ENCODE results near the gene ZSCAN21. TPM values are rescaled to one million over a fixed set of nuclear protein-coding genes. Genes with fewer than 3 reads are reported as not detected.

ZSCAN21 gene
- total RNA-seq, 4 donors from 2014 or later = 0.75 to 28.7 (median 10.0) TPM

- WGBS, 2 donors (ENCODE audit: low coverage in 1 of 2) = 61 to 63% methylated on average over 5 of the region's 5 CpGs
- H3K9me3 ChIP-seq = no peaks in the 10 kb centered on the region
- H3K27me3 ChIP-seq = no peaks in the 10 kb centered on the region
- no peak for DNase-seq
- H3K4me1 ChIP-seq = peaks cover 26 to 74% (median 58%) of the 10 kb centered on the region in 4 donors
- peak overlapping the region in 2 of 4 donors; percentile 91 to 100 for H3K4me3 ChIP-seq
- intact Hi-C loops (cut with DNase I; ENCODE audit: low total_unique reads) = no loop called here
- no peaks in the 10 kb centered on the region for H3K36me3 ChIP-seq
- in situ Hi-C loops (cut with MboI; ENCODE audit: low pct_ligation_motif_present in 1 of 4, low pct_unique_long_range_greater_than_20kb in 1 of 4, low sequenced_read_pairs in 3 of 4) = no loop called here
- peak overlapping the region; percentile 96 to 100 (median 98) for H3K27ac ChIP-seq
- TF ChIP-seq CTCF (IDR thresholded peaks at IDR 0.05) (no peak), POLR2AphosphoS5 (IDR thresholded peaks at IDR 0.05) (no peak), POLR2A (IDR thresholded peaks at IDR 0.05) (no peak), EP300 (IDR thresholded peaks at IDR 0.05; ENCODE audit: low read depth) (no peak)
Observed at GRCh38 chr7:100017875-100018274, 31.7 kb upstream of the ZSCAN21 start.

GRCh38 chr7:100019908-100020307 is 29.7 kb upstream of the ZSCAN21 start:
- Histone ChIP-seq H3K36me3 (peaks cover 0 to 16% (median 9%) of the 10 kb centered on the region in 4 donors), H3K9me3 (no peaks in the 10 kb centered on the region), H3K4me3 (no peak overlapping the region), H3K27ac (peak overlapping the region in 3 of 4 donors; percentile 8 to 68 (median 61)), H3K27me3 (no peaks in the 10 kb centered on the region), H3K4me1 (peaks cover 26 to 75% (median 58%) of the 10 kb centered on the region in 4 donors)
- DNase-seq = no peak
- no peak for TF ChIP-seq CTCF (IDR thresholded peaks at IDR 0.05)
- TF ChIP-seq POLR2A (IDR thresholded peaks at IDR 0.05) = no peak
- no peak for TF ChIP-seq POLR2AphosphoS5 (IDR thresholded peaks at IDR 0.05)
- no peak for TF ChIP-seq EP300 (IDR thresholded peaks at IDR 0.05; ENCODE audit: low read depth)
- intact Hi-C loops (cut with DNase I; ENCODE audit: low total_unique reads) = no loop called here
- in situ Hi-C loops (cut with MboI; ENCODE audit: low pct_ligation_motif_present in 1 of 4, low pct_unique_long_range_greater_than_20kb in 1 of 4, low sequenced_read_pairs in 3 of 4) = no loop called here
- 59 to 70% methylated on average over 3 to 7 of the region's 7 CpGs for WGBS, 2 donors (ENCODE audit: low coverage in 1 of 2)

DNA sequence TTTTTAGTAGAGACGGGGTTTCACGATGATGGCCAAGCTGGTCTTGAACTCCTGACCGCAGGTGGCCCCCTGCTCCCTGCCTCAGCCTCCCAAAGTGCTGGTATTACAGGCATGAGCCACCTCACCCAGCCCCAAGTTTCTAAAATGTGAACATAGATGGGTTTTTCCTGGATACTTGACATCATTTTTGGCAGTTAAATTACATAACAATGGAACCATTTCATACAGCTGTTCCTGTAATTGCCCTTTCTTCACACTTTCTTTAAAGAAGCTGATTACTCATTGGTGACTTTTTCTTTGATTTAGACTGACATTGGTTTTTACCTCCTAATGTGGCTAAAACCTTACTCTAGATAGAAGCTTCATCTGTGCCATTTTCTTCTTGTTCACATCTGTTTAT is 28.3 kb upstream of the ZSCAN21 start:
- WGBS, 2 donors (ENCODE audit: low coverage in 1 of 2) = 77% methylated on average over 3 of the region's 3 CpGs; no CpG with 5 or more reads in 1 of the 2 donors
- intact Hi-C loops (cut with DNase I; ENCODE audit: low total_unique reads) (no loop called here), in situ Hi-C loops (cut with MboI; ENCODE audit: low pct_ligation_motif_present in 1 of 4, low pct_unique_long_range_greater_than_20kb in 1 of 4, low sequenced_read_pairs in 3 of 4) (no loop called here)
- TF ChIP-seq CTCF (IDR thresholded peaks at IDR 0.05) = no peak
- Histone ChIP-seq H3K27me3 (no peaks in the 10 kb centered on the region), H3K9me3 (no peaks in the 10 kb centered on the region), H3K36me3 (peaks cover 0 to 28% (median 14%) of the 10 kb centered on the region in 4 donors), H3K4me1 (peaks cover 22 to 71% (median 55%) of the 10 kb centered on the region in 4 donors), H3K4me3 (no peak overlapping the region), H3K27ac (peak overlapping the region; percentile 61 to 68 (median 64))
- DNase-seq = no peak

- peak overlapping the region; percentile 61 to 68 (median 64) for H3K27ac ChIP-seq
- 35 to 45% methylated on average over 2 to 5 of the region's 5 CpGs for WGBS, 2 donors (ENCODE audit: low coverage in 1 of 2)
- no peaks in the 10 kb centered on the region for H3K27me3 ChIP-seq
- TF ChIP-seq POLR2AphosphoS5 (IDR thresholded peaks at IDR 0.05) (peak in 1 of 3 donors; percentile 21), POLR2A (IDR thresholded peaks at IDR 0.05) (no peak)
- intact Hi-C loops (cut with DNase I; ENCODE audit: low total_unique reads) = no loop called here
- peaks cover 0 to 36% (median 17%) of the 10 kb centered on the region in 4 donors for H3K36me3 ChIP-seq
- H3K9me3 ChIP-seq = no peaks in the 10 kb centered on the region
- peak overlapping the region in 1 of 4 donors; percentile 16 for H3K4me3 ChIP-seq
- peak; percentile 77 for DNase-seq
- in situ Hi-C loops (cut with MboI; ENCODE audit: low pct_ligation_motif_present in 1 of 4, low pct_unique_long_range_greater_than_20kb in 1 of 4, low sequenced_read_pairs in 3 of 4) = no loop called here
- H3K4me1 ChIP-seq = peaks cover 15 to 57% (median 43%) of the 10 kb centered on the region in 4 donors
Observed at GRCh38 chr7:100022621-100023020, 27.0 kb upstream of the ZSCAN21 start.

DNA sequence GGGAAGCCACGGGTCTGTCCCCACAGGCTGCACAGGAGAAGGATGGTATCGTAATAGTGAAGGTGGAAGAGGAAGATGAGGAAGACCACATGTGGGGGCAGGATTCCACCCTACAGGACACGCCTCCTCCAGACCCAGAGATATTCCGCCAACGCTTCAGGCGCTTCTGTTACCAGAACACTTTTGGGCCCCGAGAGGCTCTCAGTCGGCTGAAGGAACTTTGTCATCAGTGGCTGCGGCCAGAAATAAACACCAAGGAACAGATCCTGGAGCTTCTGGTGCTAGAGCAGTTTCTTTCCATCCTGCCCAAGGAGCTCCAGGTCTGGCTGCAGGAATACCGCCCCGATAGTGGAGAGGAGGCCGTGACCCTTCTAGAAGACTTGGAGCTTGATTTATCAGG is 26.0 kb upstream of the ZSCAN21 start:
- H3K27me3 ChIP-seq = no peaks in the 10 kb centered on the region
- peak overlapping the region in 3 of 4 donors; percentile 61 to 65 (median 64) for H3K27ac ChIP-seq
- WGBS, 2 donors (ENCODE audit: low coverage in 1 of 2) = 87 to 94% methylated on average over 2 to 12 of the region's 12 CpGs
- H3K4me3 ChIP-seq = no peak overlapping the region
- TF ChIP-seq EP300 (IDR thresholded peaks at IDR 0.05; ENCODE audit: low read depth) (no peak), POLR2A (IDR thresholded peaks at IDR 0.05) (no peak)
- DNase-seq = no peak
- in situ Hi-C loops (cut with MboI; ENCODE audit: low pct_ligation_motif_present in 1 of 4, low pct_unique_long_range_greater_than_20kb in 1 of 4, low sequenced_read_pairs in 3 of 4) = no loop called here
- no peaks in the 10 kb centered on the region for H3K9me3 ChIP-seq
- intact Hi-C loops (cut with DNase I; ENCODE audit: low total_unique reads) = no loop called here
- H3K36me3 ChIP-seq = peaks cover 0 to 44% (median 17%) of the 10 kb centered on the region in 4 donors
- H3K4me1 ChIP-seq = peaks cover 6 to 48% (median 35%) of the 10 kb centered on the region in 4 donors
